ENCODE results near the gene NPDC1. TPM values are rescaled to one million over a fixed set of nuclear protein-coding genes. Genes with fewer than 3 reads are reported as not detected.
A peak's percentile ranks its signal among the peaks of the same experiment; 100 is the strongest.

Gene NPDC1
- total RNA-seq, 1 experiment from 2014 or later: 89.8 TPM

DNA sequence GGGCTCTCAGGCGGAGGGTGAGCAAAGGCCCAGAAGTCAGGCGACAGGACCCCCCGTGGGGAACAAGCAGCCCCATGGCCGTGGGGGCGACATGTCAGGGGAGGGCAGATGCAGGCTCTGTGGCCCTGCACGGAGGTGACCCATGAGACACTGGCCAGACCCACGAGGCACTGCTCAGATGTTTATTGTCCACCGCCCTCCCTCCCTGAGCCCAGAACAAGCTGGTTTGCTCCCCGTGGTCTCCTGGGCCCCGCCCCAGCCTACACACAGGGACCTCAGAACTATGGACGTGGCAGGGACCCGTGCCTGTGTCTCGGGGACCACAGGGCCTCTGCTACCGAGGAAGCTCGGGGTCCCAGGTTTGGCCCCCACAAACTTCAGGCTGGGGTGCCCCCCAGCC lies 16.0 kb downstream of the NPDC1 start:
- no peaks in the 10 kb centered on the region for H3K9me2 ChIP-seq (ENCODE audit: insufficient read depth)
- ChIA-PET POLR2A (ENCODE audit: unreplicated experiment) (interaction anchor here (0.6 to 0.7 kb wide), 2 partner anchors 229 to 230 kb away, joined by 4 to 13 read pairs; no protein-coding TSS in a partner anchor), CTCF (interaction anchor here (0.5 to 1.4 kb wide), 17 partner anchors 17 to 392 kb away, joined by 3 to 20 read pairs (median 4); partner anchors contain the start of genes CLIC3, SAPCD2, SLC34A3 and TMEM141)
- no peaks in the 10 kb centered on the region for H3K79me2 ChIP-seq (ENCODE audit: low read depth)
- H3K4me3 ChIP-seq: no peak overlapping the region
- H3F3A ChIP-seq (ENCODE audit: insufficient read depth, low read depth): peaks cover 11% of the 10 kb centered on the region; the same call in 1 of the 2 replicates
- no peaks in the 10 kb centered on the region for H3K36me3 ChIP-seq (ENCODE audit: low read depth)
- no TSS peak for BruUV-seq (replicated peaks)
- intact Hi-C loops (cut with micrococcal nuclease; ENCODE audit: unreplicated experiment): no loop called here
- H3K4me2 ChIP-seq: no peak overlapping the region
- no peaks in the 10 kb centered on the region for H3K9me3 ChIP-seq (ENCODE audit: insufficient read depth, low read depth)
- H4K20me1 ChIP-seq (ENCODE audit: insufficient read depth): no peaks in the 10 kb centered on the region
- no peaks in the 10 kb centered on the region for H3K27me3 ChIP-seq (ENCODE audit: insufficient read depth, low read depth)
- H3K4me1 ChIP-seq (replicated peaks; ENCODE audit: insufficient read depth): peaks cover 15% of the 10 kb centered on the region
- H2AFZ ChIP-seq: no peak overlapping the region
- H3K27ac ChIP-seq: no peak overlapping the region
- TF ChIP-seq, protein P1, sequence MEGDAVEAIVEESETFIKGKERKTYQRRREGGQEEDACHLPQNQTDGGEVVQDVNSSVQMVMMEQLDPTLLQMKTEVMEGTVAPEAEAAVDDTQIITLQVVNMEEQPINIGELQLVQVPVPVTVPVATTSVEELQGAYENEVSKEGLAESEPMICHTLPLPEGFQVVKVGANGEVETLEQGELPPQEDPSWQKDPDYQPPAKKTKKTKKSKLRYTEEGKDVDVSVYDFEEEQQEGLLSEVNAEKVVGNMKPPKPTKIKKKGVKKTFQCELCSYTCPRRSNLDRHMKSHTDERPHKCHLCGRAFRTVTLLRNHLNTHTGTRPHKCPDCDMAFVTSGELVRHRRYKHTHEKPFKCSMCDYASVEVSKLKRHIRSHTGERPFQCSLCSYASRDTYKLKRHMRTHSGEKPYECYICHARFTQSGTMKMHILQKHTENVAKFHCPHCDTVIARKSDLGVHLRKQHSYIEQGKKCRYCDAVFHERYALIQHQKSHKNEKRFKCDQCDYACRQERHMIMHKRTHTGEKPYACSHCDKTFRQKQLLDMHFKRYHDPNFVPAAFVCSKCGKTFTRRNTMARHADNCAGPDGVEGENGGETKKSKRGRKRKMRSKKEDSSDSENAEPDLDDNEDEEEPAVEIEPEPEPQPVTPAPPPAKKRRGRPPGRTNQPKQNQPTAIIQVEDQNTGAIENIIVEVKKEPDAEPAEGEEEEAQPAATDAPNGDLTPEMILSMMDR (conservative IDR thresholded peaks at IDR 0.05): no peak
- DNase-seq: no peak

DNA sequence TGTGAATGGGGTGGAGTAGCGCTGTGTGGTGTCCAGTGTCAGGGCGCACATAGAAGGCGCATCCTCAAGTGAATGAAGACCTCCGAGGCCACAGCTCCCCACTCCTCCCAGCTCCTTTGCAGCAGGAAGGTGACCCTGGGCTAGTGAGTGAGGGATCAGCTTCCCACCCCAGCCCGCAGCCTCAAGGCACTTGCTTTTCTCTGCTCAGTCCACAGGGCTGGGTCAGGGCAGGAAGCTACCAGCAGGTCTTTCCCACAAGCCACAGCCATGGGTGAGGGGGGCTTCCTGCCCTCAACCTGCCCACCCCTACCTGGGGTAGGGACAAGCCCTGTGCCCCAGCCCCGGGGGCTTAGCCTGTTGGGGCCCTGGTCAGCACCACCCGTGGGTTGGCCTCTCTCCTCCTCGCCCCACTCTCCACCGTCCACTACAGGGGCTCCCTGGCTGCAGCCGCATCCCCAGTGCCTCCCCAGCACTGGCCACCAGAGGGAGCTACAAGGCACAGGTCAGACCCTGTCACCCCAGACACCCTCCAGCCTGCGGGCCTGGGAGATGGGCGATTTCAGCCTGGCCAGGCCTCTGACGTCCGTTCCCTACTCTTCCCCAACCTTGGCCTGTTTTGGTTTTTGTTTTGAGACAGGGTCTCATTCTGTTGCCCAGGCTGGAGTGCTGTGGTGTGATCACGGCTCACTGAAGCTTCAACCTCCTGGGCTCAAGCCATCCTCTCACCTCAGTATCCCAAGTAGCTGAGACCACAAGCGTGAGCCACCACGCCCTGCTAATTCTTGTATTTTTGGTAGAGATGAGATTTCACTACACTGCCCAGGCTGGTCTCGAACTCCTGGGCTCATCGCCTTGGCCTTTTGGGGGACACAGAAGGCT lies 16.7 kb downstream of the NPDC1 start:
- H3K9me2 ChIP-seq (ENCODE audit: insufficient read depth): no peaks in the 10 kb centered on the region
- intact Hi-C loops (cut with micrococcal nuclease; ENCODE audit: unreplicated experiment): loop anchor here (5.0 kb wide), 1 partner anchor 182 kb away; the partner anchor contains the start of gene PHPT1
- no peak for TF ChIP-seq EZH2 (IDR thresholded peaks at IDR 0.05; ENCODE audit: low read depth)
- TF ChIP-seq, protein P1 (conservative IDR thresholded peaks at IDR 0.05): peak; percentile 86
- H4K20me1 ChIP-seq (ENCODE audit: insufficient read depth): no peaks in the 10 kb centered on the region
- no TSS peak for BruUV-seq (replicated peaks)
- peaks cover 8% of the 10 kb centered on the region; the same call in 1 of the 2 replicates for H3K4me1 ChIP-seq (replicated peaks; ENCODE audit: insufficient read depth)
- H3K27me3 ChIP-seq (ENCODE audit: insufficient read depth, low read depth): no peaks in the 10 kb centered on the region
- POLR2A ChIA-PET (ENCODE audit: unreplicated experiment): interaction anchor here (0.5 to 0.7 kb wide), 4 partner anchors 127 to 229 kb away, joined by 3 to 14 read pairs (median 8); no protein-coding TSS in a partner anchor
- peak overlapping the region; percentile 97 for H3K4me2 ChIP-seq
- peaks cover 4% of the 10 kb centered on the region; the same call in 1 of the 2 replicates for H3F3A ChIP-seq (ENCODE audit: insufficient read depth, low read depth)
- H3K9me3 ChIP-seq (ENCODE audit: insufficient read depth, low read depth): no peaks in the 10 kb centered on the region
- H3K36me3 ChIP-seq (ENCODE audit: low read depth): no peaks in the 10 kb centered on the region
- no peak overlapping the region; the same call in 1 of the 2 replicates for H3K4me3 ChIP-seq
- H3K79me2 ChIP-seq (ENCODE audit: low read depth): no peaks in the 10 kb centered on the region
- CTCF ChIA-PET: interaction anchor here (0.5 to 1.4 kb wide), 23 partner anchors 17 to 548 kb away, joined by 3 to 20 read pairs (median 4); partner anchors contain the start of genes CLIC3, SAPCD2, SLC34A3 and TMEM141
- H2AFZ ChIP-seq: no peak overlapping the region
- DNase-seq: peak in 1 of 2 experiments; percentile 86
- H3K27ac ChIP-seq: no peak overlapping the region

DNA sequence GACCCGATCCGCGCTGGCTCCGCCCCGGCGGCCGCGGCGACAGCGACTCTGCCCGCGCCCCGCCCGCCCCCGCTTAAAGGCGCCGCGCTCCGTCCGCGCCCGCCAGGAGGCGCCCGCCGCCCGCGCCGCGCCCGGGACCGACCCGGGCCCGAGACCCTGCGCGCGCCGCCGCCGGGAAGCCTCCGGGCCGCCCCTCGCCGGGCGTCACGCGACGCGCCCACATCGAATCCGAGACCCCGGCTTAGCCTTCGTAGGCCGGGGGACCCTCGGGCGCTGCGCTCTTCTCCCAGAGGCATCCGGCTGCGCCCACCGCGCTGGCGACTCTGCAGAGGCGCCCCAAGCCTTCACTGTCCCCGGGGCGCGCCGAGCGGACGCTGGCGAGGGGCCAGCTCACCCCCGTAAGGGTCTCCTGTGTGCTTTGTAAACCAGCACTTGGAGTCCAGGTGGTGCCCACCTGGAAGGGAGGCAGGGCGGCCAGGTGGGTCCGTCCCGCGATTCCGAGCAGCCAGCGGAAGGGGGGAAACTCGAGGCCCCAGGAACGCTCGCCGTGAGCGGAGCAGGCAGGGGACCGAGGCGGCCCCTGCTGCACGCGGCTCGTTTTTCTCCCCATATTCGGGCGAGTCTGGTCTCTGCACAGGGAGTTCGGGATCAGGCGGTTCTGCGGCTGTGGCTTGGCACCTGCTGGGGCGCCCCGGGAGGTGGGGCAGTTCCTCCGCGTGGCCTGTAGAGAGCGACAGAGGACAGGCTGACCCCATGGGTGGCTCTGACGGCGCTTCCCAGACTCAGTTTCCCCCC lies 17.5 kb downstream of the NPDC1 start:
- peaks cover 8% of the 10 kb centered on the region; the same call in 1 of the 2 replicates for H3K4me1 ChIP-seq (replicated peaks; ENCODE audit: insufficient read depth)
- TF ChIP-seq, protein P1 (conservative IDR thresholded peaks at IDR 0.05): no peak
- no peak for TF ChIP-seq EZH2 (IDR thresholded peaks at IDR 0.05; ENCODE audit: low read depth)
- H3K4me2 ChIP-seq: peak overlapping the region; percentile 97
- no peaks in the 10 kb centered on the region for H3K9me2 ChIP-seq (ENCODE audit: insufficient read depth)
- no peak overlapping the region for H3K27ac ChIP-seq
- H3K4me3 ChIP-seq: peak overlapping the region; percentile 57
- H3K9me3 ChIP-seq (ENCODE audit: insufficient read depth, low read depth): no peaks in the 10 kb centered on the region
- POLR2A ChIA-PET (ENCODE audit: unreplicated experiment): interaction anchor here (0.5 kb wide), 1 partner anchor 193 kb away, joined by 14 read pairs; no protein-coding TSS in a partner anchor
- no peaks in the 10 kb centered on the region for H3K27me3 ChIP-seq (ENCODE audit: insufficient read depth, low read depth)
- BruUV-seq (replicated peaks): no TSS peak
- peak in 1 of 2 experiments; percentile 72 for DNase-seq
- intact Hi-C loops (cut with micrococcal nuclease; ENCODE audit: unreplicated experiment): loop anchor here (5.0 kb wide), 1 partner anchor 181 kb away; the partner anchor contains the start of gene PHPT1
- no peaks in the 10 kb centered on the region for H3K36me3 ChIP-seq (ENCODE audit: low read depth)
- no peaks in the 10 kb centered on the region for H4K20me1 ChIP-seq (ENCODE audit: insufficient read depth)
- H3F3A ChIP-seq (ENCODE audit: insufficient read depth, low read depth): peaks cover 4% of the 10 kb centered on the region; the same call in 1 of the 2 replicates
- no peaks in the 10 kb centered on the region for H3K79me2 ChIP-seq (ENCODE audit: low read depth)
- peak overlapping the region; percentile 84 for H2AFZ ChIP-seq
- CTCF ChIA-PET: interaction anchor here (0.5 to 1.4 kb wide), 9 partner anchors 27 to 238 kb away, joined by 3 to 20 read pairs (median 4); partner anchors contain the start of genes CLIC3 and SAPCD2
